Endodermal cell (in vitro differentiated cells): ENCODE measurements around the gene LRP1-AS. TPM values are rescaled to one million over a fixed set of nuclear protein-coding genes. Genes with fewer than 3 reads are reported as not detected.

Experiments
- DNase-seq: peaks from one replicate; pipeline ENCODE4 v3.0.0-alpha.2; 2017
- H3K27ac ChIP-seq: 2 replicates; pipeline ENCODE4 v1.5.1; 2013; ENCODE audit warnings: mild to moderate bottlenecking, low read depth, low read length, moderate library complexity
- H3K27me3 ChIP-seq: 2 replicates; pipeline ENCODE4 v1.6.1; 2013; ENCODE audit warnings: mild to moderate bottlenecking, low read length, moderate library complexity; ENCODE audit not compliant: insufficient read depth, control insufficient read depth, poor library complexity, severe bottlenecking
- H3K36me3 ChIP-seq: 2 replicates; pipeline ENCODE4 v1.7.0; 2013; ENCODE audit warnings: mild to moderate bottlenecking, low read length, moderate library complexity; ENCODE audit not compliant: control insufficient read depth, insufficient read depth
- H3K4me1 ChIP-seq: one replicate; pipeline ENCODE4 v1.7.0; 2013; ENCODE audit warnings: low read length; ENCODE audit not compliant: control insufficient read depth, insufficient read depth
- H3K4me3 ChIP-seq: 2 replicates; pipeline ENCODE4 v1.5.1; 2013; ENCODE audit warnings: mild to moderate bottlenecking, low read length, moderate library complexity
- H3K9ac ChIP-seq: 2 replicates; pipeline ENCODE4 v1.6.1; 2013; ENCODE audit warnings: mild to moderate bottlenecking, low read length, moderate library complexity; ENCODE audit not compliant: poor library complexity, severe bottlenecking; ENCODE audit errors: extremely low read depth
- H3K9me3 ChIP-seq: 2 replicates; pipeline ENCODE4 v1.6.1; 2013; ENCODE audit warnings: mild to moderate bottlenecking, low read length, moderate library complexity; ENCODE audit not compliant: control insufficient read depth
- H3K27ac Mint-ChIP-seq: 2 replicates; pipeline ENCODE4 v1.8.0; 2020; ENCODE audit warnings: mixed read lengths
- H3K27me3 Mint-ChIP-seq: 2 replicates; pipeline ENCODE4 v1.8.0; 2021; ENCODE audit warnings: mild to moderate bottlenecking, mixed read lengths; ENCODE audit not compliant: insufficient read depth
- H3K36me3 Mint-ChIP-seq: 2 replicates; pipeline ENCODE4 v1.8.0; 2020; ENCODE audit warnings: low read depth, mixed read lengths
- H3K4me1 Mint-ChIP-seq: 2 replicates; pipeline ENCODE4 v1.8.0; 2020; ENCODE audit warnings: mixed read lengths
- H3K4me3 Mint-ChIP-seq: 2 replicates; pipeline ENCODE4 v1.8.0; 2020; ENCODE audit warnings: mild to moderate bottlenecking, moderate library complexity, mixed read lengths
- H3K9me3 Mint-ChIP-seq: 2 replicates; pipeline ENCODE4 v1.8.0; 2020; ENCODE audit warnings: mild to moderate bottlenecking, mixed read lengths
- WGBS, 2 experiments: methylation state at CpG; one replicate each; pipeline versions ENCODE4 v1.1.5 to v1.1.7; 2013; ENCODE audit warnings: missing lambda C conversion rate in 2 of 2, mixed read lengths in 1 of 2; ENCODE audit not compliant: insufficient coverage in 1 of 2, insufficient read length in 1 of 2; 5-methylcytosine and 5-hydroxymethylcytosine counted together
- total RNA-seq, 2 donors: library from RNA; stranded (reverse); fragmentation: NEBNext Ultra II Directional in 1 of 2; extraction: Animal tissue kit (Norgen Biotek cat#: 25700) in 1 of 2; gene quantifications; 2 replicates in 1 of 2; 3 replicates in 1 of 2; pipeline ENCODE4 v1.2.1, GENCODE V29; 2021
- TF ChIP-seq, protein P1 (sequence below): fragments of 200-600 bp; sonication (generic); conservative IDR thresholded peaks from 2 replicates; pipeline ENCODE4 v1.5.0; 2021; ENCODE audit warnings: antibody characterized with exemption, mild to moderate bottlenecking

Gene LRP1-AS
- total RNA-seq, 2 donors from 2014 or later, result not detected

DNA sequence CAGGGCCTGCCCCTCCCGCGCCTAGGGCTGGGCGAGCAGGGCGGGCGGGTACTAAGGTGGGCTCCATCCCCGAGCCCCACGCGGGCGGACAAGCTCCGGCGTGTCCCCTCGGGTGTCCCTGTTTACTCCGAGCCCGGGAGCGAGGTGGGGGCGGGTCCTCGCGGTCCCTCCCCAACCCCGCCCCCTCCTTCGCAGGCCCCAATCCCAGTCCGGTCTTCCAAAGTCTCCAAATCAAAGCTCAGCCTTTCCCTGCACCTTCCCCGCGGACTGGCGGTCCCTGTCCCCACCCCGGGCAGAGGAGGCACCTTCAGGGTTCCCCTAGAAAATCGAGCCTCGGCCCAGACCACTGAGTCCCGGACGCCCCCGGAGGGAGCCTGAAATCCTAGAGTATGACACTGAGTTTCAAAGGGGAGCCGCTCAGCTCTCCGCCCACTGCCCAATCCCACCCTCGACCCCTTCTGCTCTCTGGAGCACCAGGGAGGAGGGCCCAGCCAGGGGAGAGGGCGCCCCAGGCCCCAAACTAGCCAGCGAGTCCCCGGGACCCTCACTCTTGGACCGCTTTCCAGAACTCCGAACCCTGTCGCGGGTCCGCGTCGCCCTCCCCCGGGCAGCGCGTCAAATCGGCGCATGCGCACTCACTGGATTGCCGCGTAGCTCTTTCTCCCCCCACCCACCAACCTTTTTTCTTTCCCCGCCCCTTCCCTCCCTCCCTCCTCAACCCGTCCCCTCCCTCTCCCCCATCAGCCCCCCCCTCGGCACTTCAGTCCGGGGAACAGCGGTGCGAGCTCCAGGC, 19.5 kb downstream of the LRP1-AS start, which contains the start of gene LRP1:
Gene LRP1 (plus strand): TSS at position 758 of the 793 bp plus-strand sequence. CDS start 482 bp downstream, outside the sequence.
- peak; percentile 95 for DNase-seq
- peaks cover 34% of the 10 kb centered on the region for H3K4me1 Mint-ChIP-seq
- H3K27me3 Mint-ChIP-seq, result peaks cover 15% of the 10 kb centered on the region
- Histone ChIP-seq H3K27ac (peak within 1 kb of the TSS; percentile 48), H3K36me3 (no peaks in the 10 kb centered on the region), H3K4me1 (peaks cover 2% of the 10 kb centered on the region), H3K27me3 (no peaks in the 10 kb centered on the region), H3K9me3 (no peaks in the 10 kb centered on the region), H3K4me3 (peak within 1 kb of the TSS; percentile 93), H3K9ac (peak within 1 kb of the TSS; percentile 75)
- no peaks in the 10 kb centered on the region for H3K36me3 Mint-ChIP-seq
- peak within 1 kb of the TSS; percentile 93 for H3K27ac Mint-ChIP-seq
- TF ChIP-seq, protein P1, sequence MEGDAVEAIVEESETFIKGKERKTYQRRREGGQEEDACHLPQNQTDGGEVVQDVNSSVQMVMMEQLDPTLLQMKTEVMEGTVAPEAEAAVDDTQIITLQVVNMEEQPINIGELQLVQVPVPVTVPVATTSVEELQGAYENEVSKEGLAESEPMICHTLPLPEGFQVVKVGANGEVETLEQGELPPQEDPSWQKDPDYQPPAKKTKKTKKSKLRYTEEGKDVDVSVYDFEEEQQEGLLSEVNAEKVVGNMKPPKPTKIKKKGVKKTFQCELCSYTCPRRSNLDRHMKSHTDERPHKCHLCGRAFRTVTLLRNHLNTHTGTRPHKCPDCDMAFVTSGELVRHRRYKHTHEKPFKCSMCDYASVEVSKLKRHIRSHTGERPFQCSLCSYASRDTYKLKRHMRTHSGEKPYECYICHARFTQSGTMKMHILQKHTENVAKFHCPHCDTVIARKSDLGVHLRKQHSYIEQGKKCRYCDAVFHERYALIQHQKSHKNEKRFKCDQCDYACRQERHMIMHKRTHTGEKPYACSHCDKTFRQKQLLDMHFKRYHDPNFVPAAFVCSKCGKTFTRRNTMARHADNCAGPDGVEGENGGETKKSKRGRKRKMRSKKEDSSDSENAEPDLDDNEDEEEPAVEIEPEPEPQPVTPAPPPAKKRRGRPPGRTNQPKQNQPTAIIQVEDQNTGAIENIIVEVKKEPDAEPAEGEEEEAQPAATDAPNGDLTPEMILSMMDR, result no peak
- peak within 1 kb of the TSS; percentile 79 for H3K4me3 Mint-ChIP-seq
- no peaks in the 10 kb centered on the region for H3K9me3 Mint-ChIP-seq
- 0 to 1% methylated on average over 25 to 51 of the region's 57 CpGs for WGBS, 2 experiments

DNA sequence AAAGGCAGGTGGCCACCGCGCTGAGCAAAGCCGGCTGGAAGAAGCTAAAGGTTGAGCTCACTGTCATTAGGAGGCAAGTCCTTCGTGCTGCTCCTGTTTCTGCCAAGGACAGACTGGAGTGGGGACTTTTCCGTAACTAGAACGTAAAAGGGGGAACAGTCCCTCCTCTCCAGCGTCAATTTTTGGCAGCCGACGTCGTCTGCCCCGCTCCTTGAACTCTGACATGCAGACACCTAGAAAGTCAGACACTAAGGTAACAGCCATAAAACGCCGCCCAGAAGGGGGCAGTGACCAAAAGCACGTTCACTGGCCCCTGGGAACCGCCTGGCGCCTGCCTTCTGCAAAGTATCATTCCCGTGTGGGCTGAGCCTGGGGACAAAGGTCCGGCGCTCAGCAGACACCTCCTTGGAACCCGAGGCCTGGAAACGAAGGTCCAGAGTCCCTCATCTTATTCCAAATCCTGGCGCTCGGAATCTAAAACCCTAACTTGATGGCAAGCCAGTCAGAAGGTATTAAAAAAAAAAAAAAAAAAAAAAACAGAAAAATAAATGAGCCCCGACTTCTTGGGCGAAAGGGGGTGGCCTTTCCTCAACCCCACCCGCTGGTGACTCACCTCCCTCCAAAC, 20.2 kb downstream of the LRP1-AS start:
- Mint-ChIP-seq H3K4me1 (peaks cover 27% of the 10 kb centered on the region), H3K27ac (peak overlapping the region; percentile 93)

DNA sequence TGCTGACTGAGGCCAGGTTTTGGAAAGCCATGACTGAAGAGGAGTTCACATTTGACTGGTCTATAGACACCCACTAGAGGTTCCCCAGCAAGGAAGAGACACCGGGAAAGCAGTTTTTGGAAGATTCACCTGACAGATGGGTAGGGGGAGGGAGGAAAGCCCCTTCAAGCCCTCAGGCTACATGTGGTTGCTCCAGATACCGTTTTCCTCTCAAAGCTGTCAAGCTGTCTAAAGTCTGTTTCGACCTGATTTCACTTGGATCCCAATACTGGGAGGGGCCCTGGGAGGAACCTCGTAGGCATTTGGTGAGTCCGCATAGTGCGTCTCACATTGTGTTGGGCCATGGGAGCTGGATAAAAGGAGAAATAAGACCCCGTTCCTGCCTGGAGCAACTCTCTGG, 20.9 kb downstream of the LRP1-AS start:
- 81 to 90% methylated on average over 7 of the region's 7 CpGs for WGBS, 2 experiments
- Histone ChIP-seq H3K4me1 (no peaks in the 10 kb centered on the region), H3K36me3 (no peaks in the 10 kb centered on the region), H3K27me3 (no peaks in the 10 kb centered on the region), H3K4me3 (peak overlapping the region; percentile 93), H3K9me3 (no peaks in the 10 kb centered on the region), H3K9ac (no peak overlapping the region), H3K27ac (no peak overlapping the region)
- peaks cover 23% of the 10 kb centered on the region for H3K4me1 Mint-ChIP-seq
- no peak overlapping the region for H3K27ac Mint-ChIP-seq
- H3K9me3 Mint-ChIP-seq, result peaks cover 2% of the 10 kb centered on the region
- TF ChIP-seq, protein P1, result no peak
- H3K4me3 Mint-ChIP-seq, result peak overlapping the region; percentile 79
- peaks cover 15% of the 10 kb centered on the region for H3K27me3 Mint-ChIP-seq
- no peak for DNase-seq
- no peaks in the 10 kb centered on the region for H3K36me3 Mint-ChIP-seq

More for the DNA sequence above, 20.2 kb downstream of the LRP1-AS start:
- peak overlapping the region; percentile 93 for H3K4me3 ChIP-seq
- no peaks in the 10 kb centered on the region for H3K36me3 ChIP-seq
- H3K27me3 ChIP-seq, result no peaks in the 10 kb centered on the region
- peak overlapping the region; percentile 69 for H3K9ac ChIP-seq
- H3K9me3 ChIP-seq, result no peaks in the 10 kb centered on the region
- Mint-ChIP-seq H3K36me3 (no peaks in the 10 kb centered on the region), H3K4me3 (peak overlapping the region; percentile 79), H3K9me3 (peaks cover under 1% of the 10 kb centered on the region), H3K27me3 (peaks cover 15% of the 10 kb centered on the region)
- TF ChIP-seq, protein P1, result peak; percentile 61
- peak; percentile 96 for DNase-seq
- no peaks in the 10 kb centered on the region for H3K4me1 ChIP-seq
- no peak overlapping the region for H3K27ac ChIP-seq
- WGBS, 2 experiments, result 14 to 22% methylated on average over 17 to 26 of the region's 26 CpGs
